ENCODE results near the gene TBXA2R. TPM values are rescaled to one million over a fixed set of nuclear protein-coding genes. Genes with fewer than 3 reads are reported as not detected.
A peak's percentile ranks its signal among the peaks of the same experiment; 100 is the strongest.

TBXA2R gene
- total and polyA plus RNA-seq, 4 donors = 1.7 to 6.0 (median 5.4) TPM

GRCh38 chr19:3556978-3557460, 49.7 kb downstream of the TBXA2R start (continued):
- no peak for TF ChIP-seq CTCF (IDR thresholded peaks at IDR 0.05; ENCODE audit: low read depth, low read length, missing input control)

GRCh38 chr19:3556423-3556977, 50.2 kb downstream of the TBXA2R start:
- Histone ChIP-seq H3K27me3 (ENCODE audit: control insufficient read depth in 4 of 4, insufficient read depth in 4 of 4, low read length in 3 of 4) (no peaks in the 10 kb centered on the region), H3K36me3 (ENCODE audit: control insufficient read depth in 4 of 4, insufficient read depth in 3 of 4, low read depth in 1 of 4, low read length in 3 of 4) (no peaks in the 10 kb centered on the region), H3K4me3 (ENCODE audit: low read depth in 1 of 3, low read length in 3 of 3) (peak overlapping the region; percentile 75 to 96 (median 88)), H3K27ac (ENCODE audit: low read depth in 1 of 2, low read length in 2 of 2) (peak overlapping the region in 1 of 2 donors; percentile 16), H3K9ac (ENCODE audit: low read depth in 1 of 2, low read length in 2 of 2) (peak overlapping the region; percentile 24 to 45), H3K9me3 (ENCODE audit: control insufficient read depth in 4 of 4, low read length in 3 of 4) (no peaks in the 10 kb centered on the region), H3K4me1 (ENCODE audit: control insufficient read depth in 4 of 4, insufficient read depth in 4 of 4, low read length in 3 of 4) (peaks cover 9 to 44% (median 25%) of the 10 kb centered on the region in 4 donors)
- 45% methylated on average over 9 of the region's 9 CpGs for WGBS
- DNase-seq (ENCODE audit: low spot score) = no peak
- TF ChIP-seq RAD21 (IDR thresholded peaks at IDR 0.05) (no peak), FOXA1 (IDR thresholded peaks at IDR 0.05) (no peak), YY1 (IDR thresholded peaks at IDR 0.05) (no peak), GABPA (IDR thresholded peaks at IDR 0.05 in 1 of 2, conservative IDR thresholded peaks at IDR 0.05 in 1 of 2) (no peak), EGR1 (IDR thresholded peaks at IDR 0.05; ENCODE audit: low read depth in 2 of 2) (no peak), HNF4A (conservative IDR thresholded peaks at IDR 0.05) (no peak), TAF1 (conservative IDR thresholded peaks at IDR 0.05) (no peak), NR2F2 (IDR thresholded peaks at IDR 0.05) (no peak), RXRA (IDR thresholded peaks at IDR 0.05) (no peak)

GRCh38 chr19:3555653-3556422, 50.8 kb downstream of the TBXA2R start:
- Histone ChIP-seq H3K27ac (ENCODE audit: low read depth in 1 of 2, low read length in 2 of 2) (no peak overlapping the region), H3K27me3 (ENCODE audit: control insufficient read depth in 4 of 4, insufficient read depth in 4 of 4, low read length in 3 of 4) (no peaks in the 10 kb centered on the region), H3K4me1 (ENCODE audit: control insufficient read depth in 4 of 4, insufficient read depth in 4 of 4, low read length in 3 of 4) (peaks cover 9 to 44% (median 25%) of the 10 kb centered on the region in 4 donors), H3K36me3 (ENCODE audit: control insufficient read depth in 4 of 4, insufficient read depth in 3 of 4, low read depth in 1 of 4, low read length in 3 of 4) (peaks cover 0 to 2% (median under 1%) of the 10 kb centered on the region in 4 donors), H3K9ac (ENCODE audit: low read depth in 1 of 2, low read length in 2 of 2) (no peak overlapping the region), H3K4me3 (ENCODE audit: low read depth in 1 of 3, low read length in 3 of 3) (peak overlapping the region in 2 of 3 donors; percentile 23 to 96), H3K9me3 (ENCODE audit: control insufficient read depth in 4 of 4, low read length in 3 of 4) (no peaks in the 10 kb centered on the region)
- TF ChIP-seq MAX (IDR thresholded peaks at IDR 0.05) = no peak
- no peak for TF ChIP-seq NR2F2 (IDR thresholded peaks at IDR 0.05)
- TF ChIP-seq HNF4A (conservative IDR thresholded peaks at IDR 0.05) = no peak
- TF ChIP-seq ATF3 (IDR thresholded peaks at IDR 0.05) = no peak
- no peak for TF ChIP-seq SP1 (IDR thresholded peaks at IDR 0.05)
- TF ChIP-seq RXRA (IDR thresholded peaks at IDR 0.05) = no peak
- TF ChIP-seq HNF4G (IDR thresholded peaks at IDR 0.05) = no peak
- TF ChIP-seq FOXA2 (IDR thresholded peaks at IDR 0.05) = no peak
- TF ChIP-seq GABPA (IDR thresholded peaks at IDR 0.05 in 1 of 2, conservative IDR thresholded peaks at IDR 0.05 in 1 of 2) = no peak
- TF ChIP-seq FOXA1 (IDR thresholded peaks at IDR 0.05) = no peak
- WGBS = 85% methylated on average over 15 of the region's 15 CpGs
- no peak for DNase-seq (ENCODE audit: low spot score)

Data from liver (tissue), 9 donors.